Fibroblast of pulmonary artery (primary cell): ENCODE measurements around the gene PPP1R37.
"Not testable (repeated sequence)": the region's sequence is repeated elsewhere in the genome, so short reads cannot be mapped to it uniquely, and the experiment has no call there.

ENCODE experiments used
- DNase-seq: peaks from one replicate; pipeline ENCODE4 v3.0.0-alpha.2; 2010; ENCODE audit warnings: low read depth
- H3K4me3 ChIP-seq: replicated peaks from 2 replicates; pipeline ENCODE4 v1.5.1; 2011; ENCODE audit warnings: low read depth, mild to moderate bottlenecking, control low read depth, low read length, moderate library complexity
- CTCF ChIP-seq: IDR thresholded peaks from 2 replicates; pipeline ENCODE4 v1.5.1; 2011; ENCODE audit warnings: mild to moderate bottlenecking, control low read depth, low read length, inconsistent platforms; ENCODE audit errors: missing control alignments

The PPP1R37 gene

GRCh38 chr19:45115809-45116615 is 23.0 kb downstream of the PPP1R37 start:
- DNase-seq, result no peak
- no peak overlapping the region for H3K4me3 ChIP-seq
- no peak for TF ChIP-seq CTCF

DNA sequence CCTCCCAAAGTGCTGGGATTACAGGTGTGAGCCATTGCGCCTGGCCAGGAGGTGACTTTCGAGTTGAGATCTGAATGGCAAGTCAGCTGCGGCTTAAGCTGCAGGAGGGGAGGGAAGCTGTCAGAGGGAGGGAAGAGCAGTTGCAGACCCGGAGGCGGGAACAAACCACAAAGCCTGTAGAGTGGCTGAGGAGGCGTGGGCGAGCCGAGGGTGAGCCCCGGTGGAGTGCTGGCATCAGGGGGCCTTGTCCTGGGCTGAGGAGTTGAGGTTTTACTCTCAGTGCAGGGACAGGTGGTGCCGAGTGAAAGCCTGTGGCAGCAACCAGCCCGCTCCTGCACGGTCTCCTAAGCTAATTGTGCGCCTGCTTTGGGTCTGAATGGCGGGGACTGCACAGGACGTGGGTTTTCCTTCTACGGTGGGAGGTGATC is 24.2 kb downstream of the PPP1R37 start:
- DNase-seq, result no peak
- no peak for TF ChIP-seq CTCF
- H3K4me3 ChIP-seq, result no peak overlapping the region

DNA sequence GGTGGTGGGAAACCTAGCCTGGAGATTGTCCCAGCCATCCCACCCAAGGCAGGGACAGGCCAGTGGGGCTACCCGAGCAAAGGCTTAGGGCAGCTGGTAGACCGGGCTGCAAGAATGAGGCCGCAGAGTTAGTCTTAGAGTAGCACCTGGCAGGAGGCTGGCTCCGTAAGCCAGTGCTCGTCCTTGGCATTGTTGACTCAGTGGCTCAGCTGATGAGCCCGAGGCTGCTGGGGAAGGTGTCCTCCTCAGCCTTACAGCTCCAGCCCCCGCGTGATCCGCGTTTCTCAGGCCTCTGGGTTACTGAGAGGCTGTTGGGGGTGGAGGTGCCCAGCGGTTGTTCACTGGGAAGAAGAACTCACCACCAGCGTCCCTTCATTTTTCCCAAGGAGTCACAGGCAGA is 24.7 kb downstream of the PPP1R37 start:
- no peak for TF ChIP-seq CTCF
- H3K4me3 ChIP-seq, result no peak overlapping the region
- DNase-seq, result no peak

DNA sequence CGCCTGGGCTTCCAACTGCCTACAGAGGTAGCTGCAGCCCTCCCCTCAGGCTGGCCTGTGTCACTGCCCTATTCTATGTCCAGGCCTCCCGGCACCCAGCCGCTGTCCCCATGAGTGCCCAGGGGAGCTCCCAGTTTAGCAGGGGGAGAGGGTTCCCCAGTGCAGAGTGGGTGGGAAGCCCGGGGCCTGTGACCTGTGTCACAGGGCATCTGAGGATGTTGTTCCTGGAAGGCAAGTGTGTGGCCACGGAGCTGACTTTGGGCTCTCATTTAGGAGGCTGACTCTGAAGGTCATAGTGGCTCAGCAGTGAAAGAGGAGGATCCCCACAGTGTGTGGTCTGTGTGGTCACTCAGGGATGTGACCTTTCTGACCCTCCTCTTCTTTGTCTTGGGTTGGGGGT is 25.1 kb downstream of the PPP1R37 start:
- TF ChIP-seq CTCF, result no peak
- H3K4me3 ChIP-seq, result no peak overlapping the region
- DNase-seq, result no peak

DNA sequence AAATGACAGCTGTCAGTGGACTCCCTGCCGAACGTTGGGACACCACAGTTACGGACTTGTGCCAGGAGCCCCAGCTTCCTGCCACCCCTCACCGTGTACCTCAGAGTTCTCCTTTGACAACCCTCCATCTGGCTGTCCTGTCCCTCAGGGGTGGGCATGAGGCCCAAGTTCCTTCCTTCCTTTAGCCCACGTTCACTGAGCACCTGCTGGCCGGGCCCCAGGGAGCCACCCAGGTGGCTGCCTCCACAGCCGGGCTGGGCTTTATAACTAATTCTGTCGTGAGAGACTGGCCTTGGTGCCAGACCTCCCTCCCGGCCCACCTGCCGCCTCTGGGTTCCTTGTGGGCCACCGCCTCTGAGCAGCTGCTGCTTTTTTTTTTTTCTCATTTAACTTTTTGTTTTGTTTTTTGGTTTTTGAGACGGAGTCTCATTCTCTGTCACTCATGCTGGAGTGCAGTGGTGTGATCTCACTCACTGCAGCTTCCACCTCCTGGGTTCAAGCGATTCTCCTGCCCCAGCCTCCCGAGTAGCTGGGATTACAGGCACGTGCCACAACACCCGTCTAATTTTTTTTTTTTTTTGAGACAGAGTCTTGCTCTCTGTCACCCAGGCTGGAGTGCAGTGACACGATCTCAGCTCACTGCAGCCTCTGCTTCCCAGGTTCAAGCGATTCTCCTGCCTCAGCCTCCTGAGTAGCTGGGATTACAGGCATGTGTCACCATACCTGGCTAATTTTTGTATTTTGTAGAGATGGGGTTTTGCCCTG is 25.8 kb downstream of the PPP1R37 start:
- not testable (repeated sequence) for H3K4me3 ChIP-seq, DNase-seq

GRCh38 chr19:45119582-45119981 is 26.6 kb downstream of the PPP1R37 start:
- TF ChIP-seq CTCF, result no peak
- DNase-seq, result no peak
- H3K4me3 ChIP-seq, result no peak overlapping the region

DNA sequence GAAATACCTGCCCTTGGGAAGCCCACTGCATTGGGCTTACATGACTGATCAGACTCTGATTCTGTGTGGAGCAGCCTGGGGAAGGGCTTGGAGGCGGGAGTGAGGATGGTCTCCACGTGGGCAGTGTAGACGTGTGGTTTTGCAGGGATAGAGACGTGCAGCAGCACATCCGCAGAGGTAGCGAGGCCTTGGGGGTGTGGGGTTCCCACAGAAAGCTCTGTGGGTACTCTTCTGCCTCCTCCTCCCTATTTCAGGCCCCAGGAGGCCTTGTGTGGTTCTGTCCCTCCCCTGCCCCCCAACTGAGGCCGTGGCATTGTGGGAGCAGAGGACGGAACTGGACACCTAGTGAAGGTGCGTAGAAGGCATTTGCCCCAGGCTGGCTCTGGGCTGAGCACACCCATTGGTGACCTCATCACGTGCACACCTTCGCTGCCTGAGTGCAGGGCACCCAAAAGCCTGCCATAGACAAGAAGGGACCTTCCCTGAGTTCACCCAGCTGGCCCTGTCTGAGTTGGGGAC is 28.9 kb downstream of the PPP1R37 start:
- no peak for DNase-seq
- no peak overlapping the region for H3K4me3 ChIP-seq
- no peak for TF ChIP-seq CTCF
